HG03565 (cell line): Measurements from ENCODE around the gene ARGLU1.

Experiments
- ATAC-seq: cut with Tn5 transposase; IDR thresholded peaks from one replicate; pipeline ENCODE4 v1.9.1; 2021; ENCODE audit warnings: mild to moderate bottlenecking, moderate library complexity; ENCODE audit not compliant: unreplicated experiment

Gene ARGLU1

DNA sequence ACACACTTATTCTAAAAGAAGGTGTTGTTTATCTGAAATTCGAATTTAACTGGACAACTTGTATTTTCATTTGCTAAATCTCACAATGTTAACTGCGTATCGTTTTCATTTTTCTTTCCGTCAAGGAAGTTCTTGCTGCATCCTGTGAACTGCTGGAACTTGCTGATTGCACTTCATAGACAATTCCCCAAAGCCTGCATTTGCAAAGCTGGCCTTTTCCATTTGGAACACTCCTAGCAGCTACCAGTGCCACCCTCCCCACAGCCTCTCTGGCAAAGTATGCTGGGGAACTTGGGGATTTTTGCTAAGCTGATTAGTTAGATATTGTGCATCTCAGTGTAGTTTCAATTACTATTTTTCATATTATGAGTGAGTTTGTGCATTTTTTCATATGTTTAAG lies 20.4 kb upstream of the ARGLU1 start:
- no peak for ATAC-seq

DNA sequence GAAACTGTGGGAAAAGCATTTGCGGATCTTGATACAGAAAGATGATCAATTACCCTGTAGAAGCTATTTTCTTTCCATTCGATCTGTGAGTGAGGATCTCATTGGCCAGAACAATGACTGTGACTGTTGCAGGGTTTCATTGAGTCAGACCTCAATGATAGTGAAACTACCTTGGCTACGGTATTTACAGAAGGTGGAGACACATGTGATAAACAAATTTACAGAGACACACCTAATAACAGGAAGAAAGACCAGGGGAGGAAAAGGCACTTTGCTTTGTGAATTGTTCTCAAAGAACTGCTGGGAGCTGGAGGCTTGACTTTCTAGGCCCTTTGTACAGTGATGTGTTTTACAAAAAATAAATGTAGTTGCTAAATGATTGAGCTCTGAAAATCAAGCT lies 19.9 kb upstream of the ARGLU1 start:
- no peak for ATAC-seq

DNA sequence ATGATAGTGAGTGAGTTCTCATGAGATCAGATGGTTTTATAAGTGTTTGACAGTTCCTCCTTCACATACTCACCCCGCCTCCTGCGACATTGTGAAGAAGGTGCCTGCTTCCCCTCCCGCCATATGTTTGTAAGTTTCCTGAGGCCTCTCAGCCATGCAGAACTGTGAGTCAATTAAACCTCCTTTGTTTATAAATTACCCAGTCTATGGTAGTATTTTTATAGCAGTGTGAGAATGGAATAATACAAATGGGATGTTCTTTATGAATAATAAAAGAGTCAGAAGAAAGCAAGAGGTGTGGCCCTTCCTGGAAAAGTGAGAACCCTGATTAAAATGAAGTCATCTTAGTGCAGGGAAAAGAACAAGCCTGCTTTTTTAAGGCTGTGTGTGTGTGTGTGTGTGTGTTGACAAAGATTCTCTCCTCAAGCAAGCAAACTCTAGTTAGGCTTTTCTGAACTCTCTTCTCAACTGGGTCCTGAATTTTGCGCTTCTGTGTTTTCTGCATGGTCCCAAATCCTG lies 18.8 kb upstream of the ARGLU1 start:
- no peak for ATAC-seq

DNA sequence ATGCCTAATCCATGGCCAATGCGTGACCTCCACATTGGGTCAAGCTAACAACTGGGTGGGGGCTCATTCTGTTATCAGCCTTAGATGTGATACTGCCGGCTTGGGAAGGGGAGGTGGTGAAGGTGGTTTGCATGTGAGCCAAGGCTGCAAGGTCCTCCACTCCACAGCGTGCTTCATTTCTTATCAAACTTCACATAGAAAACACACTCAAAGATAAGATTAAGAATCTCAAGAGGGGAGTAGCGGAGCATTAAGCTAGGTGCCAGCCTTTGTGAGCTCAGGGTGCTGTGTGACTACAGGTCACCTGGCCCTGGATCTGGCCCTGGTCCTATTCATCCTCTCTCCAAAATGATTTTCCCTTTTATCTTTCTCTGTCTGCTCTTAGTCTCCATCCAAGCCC lies 13.3 kb upstream of the ARGLU1 start:
- ATAC-seq, result no peak

DNA sequence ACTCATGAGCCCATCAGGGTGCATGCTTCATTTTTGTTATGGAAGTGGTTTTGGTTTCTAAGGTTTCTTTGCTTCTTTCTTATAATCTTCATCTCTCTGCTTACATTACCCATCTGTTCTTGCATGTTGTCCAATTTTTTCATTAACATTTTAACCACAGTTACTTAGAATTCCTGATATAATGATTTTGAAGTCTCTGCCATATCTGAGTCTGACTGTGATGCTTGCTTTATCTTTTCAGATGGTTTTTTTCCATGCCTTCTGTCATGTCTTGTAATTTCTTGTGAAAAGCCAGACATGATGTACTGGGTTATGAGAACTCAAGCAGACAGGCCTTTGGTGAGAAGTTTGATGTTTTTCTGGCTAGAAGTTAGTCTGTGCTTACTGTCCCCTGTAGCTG lies 8.0 kb upstream of the ARGLU1 start:
- ATAC-seq, result no peak

DNA sequence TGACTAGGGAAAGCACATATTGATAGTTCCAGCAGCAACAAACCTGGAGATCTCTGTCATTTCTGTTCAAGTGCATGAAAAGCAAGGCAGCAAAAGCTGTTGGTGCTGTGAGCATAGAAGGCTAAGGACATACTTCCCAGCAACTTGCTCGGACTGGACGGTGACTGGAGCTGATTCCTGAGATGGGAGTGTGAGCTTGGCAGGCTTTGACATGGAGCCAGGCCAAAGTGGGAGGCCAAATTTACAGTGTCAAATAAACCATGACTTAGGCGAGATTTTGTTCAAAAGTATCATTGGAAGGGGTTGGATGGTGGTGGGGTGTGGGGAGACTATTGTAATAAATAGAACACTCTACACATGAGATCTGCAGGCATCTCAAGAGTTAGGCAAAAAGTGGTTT lies 5.9 kb upstream of the ARGLU1 start:
- ATAC-seq, result no peak

GRCh38 chr13:106573284-106573846 lies 5.4 kb upstream of the ARGLU1 start:
- no peak for ATAC-seq

GRCh38 chr13:106570299-106570852 lies 2.4 kb upstream of the ARGLU1 start:
- peak; percentile 34 for ATAC-seq

- no peak for ATAC-seq
Measured at GRCh38 chr13:106569233-106570095, 1.5 kb upstream of the ARGLU1 start.

DNA sequence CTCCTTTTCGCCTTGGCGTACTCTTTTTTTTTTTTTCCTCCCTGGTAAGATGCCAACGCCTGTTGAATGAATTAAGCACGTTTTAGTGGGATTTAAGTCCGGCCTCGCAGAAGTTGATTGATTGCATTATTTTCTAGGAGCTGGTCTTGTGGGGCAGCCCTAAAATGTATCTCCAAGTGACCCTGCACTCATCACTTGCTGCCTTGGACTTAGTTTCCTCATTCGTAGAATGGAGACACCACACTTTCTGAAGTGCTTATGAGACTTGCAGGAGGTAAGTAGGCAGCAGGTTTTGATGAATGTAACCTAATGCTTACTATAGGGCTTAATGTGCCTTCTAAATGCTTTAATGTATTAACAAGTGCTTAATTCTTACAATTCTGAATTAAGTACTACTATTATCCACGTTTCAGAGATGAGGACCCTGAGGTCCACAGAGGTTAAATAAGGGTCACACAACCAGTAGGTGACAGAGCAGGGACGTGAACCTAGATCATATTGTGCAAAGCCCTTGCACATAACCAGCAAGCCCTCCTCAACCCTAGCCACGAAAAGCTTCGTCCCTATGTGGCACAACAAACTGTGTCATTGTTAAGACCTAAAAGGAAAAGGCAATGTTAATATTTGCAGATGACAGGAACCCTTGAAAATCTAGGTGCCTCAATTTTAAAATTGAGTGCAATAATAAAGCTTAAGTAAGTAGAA lies 514 bp upstream of the ARGLU1 start:
- peak; percentile 21 for ATAC-seq

GRCh38 chr13:106566641-106567473 lies 1.1 kb downstream of the ARGLU1 start:
- ATAC-seq, result peak; percentile 31

- no peak for ATAC-seq
Measured at GRCh38 chr13:106565127-106565775, 2.7 kb downstream of the ARGLU1 start.

- no peak for ATAC-seq
Measured at GRCh38 chr13:106562301-106562700, 5.6 kb downstream of the ARGLU1 start.

- ATAC-seq, result peak; percentile 77
Measured at GRCh38 chr13:106561551-106562170, 6.3 kb downstream of the ARGLU1 start.

DNA sequence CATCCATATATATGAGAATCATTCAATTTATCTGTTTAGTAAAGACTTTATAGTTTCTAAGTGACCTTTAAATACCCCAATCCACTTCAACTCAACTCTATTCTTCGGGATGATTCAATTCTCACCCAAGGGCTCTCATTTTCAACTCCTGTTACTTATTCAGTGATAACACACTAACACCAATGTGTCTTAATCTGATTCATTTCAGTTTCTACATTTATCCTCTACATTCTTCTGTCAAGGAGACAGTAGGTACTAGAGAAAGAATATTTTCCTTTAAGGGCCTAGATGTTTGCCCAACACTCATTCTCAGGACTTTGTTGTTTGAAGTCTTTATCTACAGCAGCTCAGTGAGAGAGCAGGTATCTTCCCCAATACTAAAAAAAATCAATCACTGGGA lies 7.1 kb downstream of the ARGLU1 start:
- peak; percentile 35 for ATAC-seq

DNA sequence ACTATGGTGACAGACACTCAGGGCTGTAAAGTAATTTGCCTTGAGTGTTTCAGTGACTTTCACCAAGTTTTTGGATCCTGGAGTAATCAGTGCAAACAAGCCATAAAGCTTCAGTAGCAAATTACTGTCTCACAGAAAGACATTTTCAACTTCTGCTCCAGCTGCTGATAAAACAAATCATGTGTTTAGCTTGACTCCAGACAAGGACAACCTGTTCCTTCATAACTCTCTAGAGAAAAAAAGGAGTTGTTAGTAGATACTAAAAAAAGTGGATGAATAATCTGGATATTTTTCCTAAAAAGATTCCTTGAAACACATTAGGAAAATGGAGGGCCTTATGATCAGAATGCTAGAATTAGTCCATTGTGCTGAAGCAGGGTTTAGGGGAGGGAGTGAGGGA lies 9.4 kb downstream of the ARGLU1 start:
- ATAC-seq, result no peak

- ATAC-seq, result no peak
Measured at GRCh38 chr13:106555631-106556328, 12.2 kb downstream of the ARGLU1 start.

DNA sequence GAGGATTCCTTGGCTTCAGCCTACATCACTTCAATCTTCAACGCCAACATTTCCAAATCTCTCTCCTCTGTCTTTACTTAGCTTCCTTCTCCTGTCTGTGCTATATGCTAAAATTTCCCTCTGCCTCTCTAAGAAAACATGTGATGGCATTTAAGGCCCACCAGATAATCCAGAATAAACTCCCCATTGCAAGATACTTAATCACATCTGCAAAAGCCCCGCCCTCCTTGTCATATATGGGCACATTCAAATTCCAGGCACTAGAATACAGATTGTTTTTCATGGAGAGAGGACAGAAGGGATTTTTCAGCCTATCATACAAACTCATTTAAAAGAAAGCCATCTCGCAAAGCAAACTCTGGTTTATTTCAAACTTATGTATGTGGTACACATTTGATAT lies 16.2 kb downstream of the ARGLU1 start:
- no peak for ATAC-seq

- ATAC-seq, result no peak
Measured at GRCh38 chr13:106551350-106551749, 16.6 kb downstream of the ARGLU1 start.
